Stimulated activated CD8-positive, alpha-beta memory T cell treated with anti-CD3 and anti-CD28 coated beads, Interleukin-12 subunit alpha, Interleukin-12 subunit beta, amount 100 ng/mL, for 4 hours (primary cell): ENCODE data around the gene ZNF341.
"Not testable (repeated sequence)": the region's sequence is repeated elsewhere in the genome, so short reads cannot be mapped to it uniquely, and the experiment has no call there.

Experiments used
- DNase-seq: peaks from one replicate; pipeline ENCODE4 v3.0.0-alpha.2; 2020; ENCODE audit warnings: low read depth

ZNF341 gene

DNA sequence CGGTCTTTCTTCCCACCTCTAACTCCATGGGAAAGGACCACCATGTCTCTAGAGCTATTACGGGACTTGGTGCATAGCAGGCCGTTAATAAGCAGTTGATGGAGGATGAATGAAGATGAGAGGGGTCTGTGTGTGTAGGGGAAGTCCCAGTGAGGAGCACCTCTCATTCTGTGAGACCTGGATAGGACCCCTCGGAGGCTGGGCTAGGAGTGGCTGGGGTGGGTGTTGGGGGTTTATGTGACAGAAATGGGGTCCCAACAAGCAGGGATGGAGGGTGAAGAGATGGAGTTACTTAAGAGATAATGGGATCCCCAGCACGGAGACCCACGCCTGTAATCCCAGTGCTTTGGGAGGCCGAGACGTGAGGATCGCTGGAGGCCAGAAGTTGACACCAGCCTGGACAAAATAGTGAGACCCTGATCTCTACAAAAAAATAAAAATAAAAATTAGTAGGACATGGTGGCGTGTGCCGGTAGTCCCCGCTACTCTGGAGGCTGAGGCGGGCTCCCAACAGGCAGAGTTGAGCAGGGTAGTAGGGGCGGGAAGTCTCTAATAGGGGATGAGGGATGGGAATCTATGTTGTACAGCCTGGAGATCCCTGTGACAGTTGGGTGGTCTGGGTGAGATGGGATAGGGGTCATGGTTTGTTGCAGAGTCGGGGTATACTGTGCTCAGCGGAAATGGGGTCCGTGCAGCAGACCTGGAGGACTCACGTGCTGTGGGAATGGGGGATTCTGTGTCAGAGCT is 677 bp upstream of the ZNF341 start:
- no peak for DNase-seq

DNA sequence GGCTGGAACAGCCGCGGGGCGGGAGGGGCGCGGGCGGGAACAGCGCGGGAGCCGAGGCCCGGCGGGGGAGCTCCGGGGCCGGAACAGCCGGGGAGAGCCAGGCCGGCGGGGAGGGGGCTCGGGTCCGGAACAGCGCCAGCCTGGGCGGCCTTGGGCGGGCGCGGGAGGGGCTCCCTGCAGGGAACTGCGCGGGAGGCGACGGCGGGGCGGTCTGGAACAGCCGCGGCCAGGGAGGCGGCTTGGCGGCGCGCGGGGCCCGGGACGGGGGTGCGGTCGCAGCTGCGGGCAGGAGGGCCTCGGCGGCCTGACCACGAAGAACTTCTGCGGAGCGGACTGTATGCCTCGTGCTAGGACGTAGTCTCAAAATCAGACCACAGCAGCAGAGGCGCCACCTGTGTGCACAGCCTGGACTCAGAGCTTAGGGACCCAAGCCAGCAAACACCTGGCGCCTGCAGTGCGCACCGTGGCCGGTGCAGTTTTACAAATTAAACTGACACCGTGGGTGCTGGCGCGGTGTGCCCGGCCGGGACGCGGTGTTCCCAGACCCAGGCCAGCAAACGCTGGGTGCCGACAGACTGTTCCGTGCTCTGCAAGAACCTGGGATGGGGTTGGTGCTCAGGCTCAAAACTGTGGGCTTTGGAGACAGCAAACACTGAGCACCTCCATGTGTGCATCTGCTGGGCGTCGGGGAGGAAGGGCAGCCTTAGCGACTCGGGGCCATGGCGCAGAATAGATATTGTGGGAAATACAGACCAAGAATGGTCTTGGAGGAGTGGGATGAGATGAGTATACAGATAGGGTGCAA is 572 bp downstream of the ZNF341 start:
- no peak for DNase-seq

DNA sequence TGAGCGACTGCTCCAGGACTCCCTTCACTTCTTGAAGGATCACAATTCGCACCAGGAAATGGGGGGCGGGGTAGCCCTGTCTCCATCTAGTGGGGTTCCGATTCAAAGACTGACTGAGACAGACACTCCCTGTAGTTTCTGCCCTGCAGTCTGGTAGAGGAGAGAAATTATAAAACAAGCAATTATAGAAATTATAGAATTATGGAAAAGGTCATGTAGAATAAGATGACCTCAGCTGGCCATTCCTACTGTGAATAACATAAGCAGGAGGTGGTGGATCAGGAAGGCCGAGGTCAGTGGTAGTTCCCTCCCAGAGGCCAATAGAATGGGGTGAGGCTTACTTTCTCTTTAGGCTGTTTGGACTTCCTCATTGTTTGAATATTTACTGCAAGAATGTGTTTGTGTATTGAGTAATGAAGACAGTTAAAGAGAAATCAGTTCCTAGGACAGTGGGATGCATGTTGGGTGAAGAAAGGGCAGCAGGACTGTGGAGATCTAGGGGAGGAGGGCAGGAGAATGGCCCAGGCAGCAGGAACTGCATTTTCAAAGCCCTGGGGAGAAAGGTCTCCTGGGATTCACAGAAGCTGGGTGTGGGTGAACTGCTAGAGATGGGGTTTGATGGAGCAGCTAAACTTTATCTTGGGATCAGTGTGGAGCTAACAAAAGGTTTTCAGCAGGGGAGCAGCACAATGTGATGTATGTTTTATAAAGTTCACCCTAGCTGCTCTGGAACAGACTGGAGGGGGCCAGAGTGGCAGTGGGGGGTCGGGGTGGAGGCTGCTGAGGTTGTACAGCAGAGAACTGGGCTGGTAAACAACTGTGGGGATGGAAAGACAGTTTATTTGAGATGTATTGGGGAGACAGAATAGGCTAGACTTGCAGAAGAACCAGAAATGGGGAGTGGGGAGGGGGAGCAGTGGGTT is 2.1 kb downstream of the ZNF341 start:
- no peak for DNase-seq

DNA sequence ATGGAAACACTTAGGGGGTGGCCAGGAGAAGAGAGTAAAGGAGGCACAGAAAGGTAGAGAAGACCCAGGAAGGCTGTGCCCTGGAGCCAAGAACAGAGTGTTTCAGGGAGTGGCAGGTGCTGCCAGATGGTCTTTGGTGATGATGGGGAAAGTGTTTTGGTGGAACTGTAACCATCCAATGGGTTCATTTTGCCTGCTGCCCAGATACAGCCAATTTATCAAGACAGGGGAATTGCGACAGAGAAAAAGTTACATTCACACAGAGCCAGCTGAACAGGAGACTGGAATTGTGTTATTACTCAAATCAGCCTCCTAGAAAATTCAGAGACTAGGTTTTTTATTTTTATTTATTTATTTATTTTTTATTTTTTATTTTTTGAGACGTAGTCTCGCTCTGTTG is 5.2 kb downstream of the ZNF341 start:
- no peak for DNase-seq

DNA sequence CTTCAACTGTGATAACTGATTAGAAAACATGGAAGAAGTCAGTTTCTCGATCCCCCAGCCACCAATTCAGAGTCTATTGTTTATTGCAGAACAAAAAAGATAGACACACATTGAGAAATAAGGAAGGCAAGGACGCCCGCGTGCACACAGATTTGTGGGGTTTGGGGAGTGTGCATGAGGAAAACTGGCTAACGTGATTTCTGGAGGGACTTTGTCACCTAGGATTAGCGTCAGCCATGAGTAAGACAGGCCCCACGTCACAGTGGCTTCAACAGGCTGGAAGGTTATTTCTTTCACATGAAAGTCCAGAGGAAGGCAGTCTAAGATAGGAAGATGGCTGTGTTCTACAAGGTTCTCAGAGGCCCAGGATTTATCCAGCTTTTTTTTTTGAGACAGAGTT is 7.7 kb downstream of the ZNF341 start:
- DNase-seq = no peak

DNA sequence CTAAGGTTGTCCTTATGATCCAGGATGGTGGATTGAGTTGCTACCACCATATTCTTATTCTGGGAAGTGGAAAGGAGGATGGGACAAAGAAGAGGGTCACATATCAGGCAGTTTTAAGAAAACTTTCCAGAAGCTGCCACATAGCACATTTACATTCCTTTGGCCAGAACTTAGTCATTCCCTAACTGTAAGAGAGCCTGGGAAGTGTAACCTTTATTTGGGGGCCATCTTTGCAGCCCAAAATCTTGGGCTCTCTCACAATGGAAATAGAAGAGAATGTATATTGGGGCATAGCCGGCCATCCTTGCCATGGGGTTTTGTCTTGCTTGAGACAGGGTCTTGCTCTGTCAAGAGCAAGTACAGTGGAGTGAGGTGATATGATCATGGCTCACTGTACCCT is 8.4 kb downstream of the ZNF341 start:
- no peak for DNase-seq

DNA sequence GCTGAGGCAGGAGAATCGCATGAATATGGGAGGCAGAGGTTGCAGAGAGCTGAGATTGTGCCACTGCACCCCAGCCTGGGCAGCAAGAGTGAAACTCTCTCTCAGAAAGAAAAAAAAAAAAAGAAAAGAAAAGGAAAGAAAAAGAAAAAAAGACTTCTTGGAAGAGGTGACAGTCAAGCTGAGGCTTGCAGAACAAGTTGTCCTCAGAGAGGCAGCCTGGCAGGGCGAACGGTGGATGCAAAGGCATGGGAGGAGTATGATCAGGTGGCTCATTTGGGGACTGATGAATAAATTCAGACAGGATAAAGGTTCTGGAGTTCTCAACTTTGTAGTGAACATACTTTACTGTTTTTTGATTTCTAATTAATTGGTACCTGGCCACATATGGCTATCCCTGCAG is 12.4 kb downstream of the ZNF341 start:
- DNase-seq = no peak

DNA sequence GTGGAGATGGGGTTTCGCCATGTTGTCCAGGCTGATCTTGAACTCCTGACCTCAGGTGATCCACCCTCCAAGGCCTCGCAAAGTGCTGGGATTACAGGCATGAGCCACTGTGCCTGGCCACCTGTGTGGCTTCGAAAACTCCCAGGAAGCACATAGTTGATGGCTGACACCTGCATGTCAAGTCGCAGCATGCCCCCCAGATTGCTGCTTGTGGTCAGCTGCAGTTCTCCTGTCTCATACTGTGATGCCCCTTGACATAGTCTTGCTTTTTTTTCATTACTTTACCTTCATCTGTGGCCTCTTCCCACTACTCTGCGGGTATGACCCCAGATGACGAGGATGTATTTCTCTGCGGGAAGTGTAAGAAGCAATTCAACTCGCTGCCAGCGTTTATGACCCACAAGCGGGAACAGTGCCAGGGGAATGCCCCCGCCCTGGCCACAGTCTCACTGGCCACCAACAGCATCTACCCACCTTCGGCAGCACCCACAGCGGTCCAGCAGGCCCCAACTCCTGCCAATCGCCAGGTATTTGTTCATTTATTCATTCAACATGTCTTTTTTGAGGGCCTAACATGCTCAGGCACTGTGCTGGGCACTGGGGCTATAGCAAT is 13.1 kb downstream of the ZNF341 start:
- DNase-seq = no peak

DNA sequence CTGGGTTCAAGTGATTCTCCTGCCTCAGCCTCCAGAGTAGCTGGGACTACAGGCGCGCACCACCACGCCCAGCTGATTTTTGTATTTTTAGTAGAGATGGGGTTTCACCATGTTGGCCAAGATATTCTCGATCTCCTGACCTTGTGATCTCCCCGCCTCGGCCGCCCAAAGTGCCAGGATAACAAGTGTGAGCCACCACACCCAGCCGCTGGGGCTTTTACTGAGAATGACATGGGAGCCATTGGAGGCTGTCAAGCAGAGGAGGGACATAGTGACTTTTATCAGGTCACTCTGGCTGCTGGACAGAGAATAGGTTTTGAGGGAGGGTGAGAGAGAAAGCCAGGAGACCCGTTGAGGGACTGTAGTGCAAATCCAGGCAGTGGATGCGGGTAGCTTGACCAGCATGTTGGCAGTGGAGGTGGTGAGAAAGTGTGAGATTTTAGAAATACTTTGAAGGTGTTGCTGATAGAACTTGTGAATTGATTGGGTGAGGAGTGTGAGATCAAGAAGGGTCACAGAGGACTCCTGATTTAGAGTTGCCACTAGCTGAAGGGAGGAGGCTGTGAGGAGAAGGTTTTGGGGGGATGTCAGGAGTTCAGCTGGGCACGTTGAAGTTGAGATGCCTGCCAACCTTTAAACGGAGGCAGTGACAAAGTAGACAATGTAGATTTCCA is 14.7 kb downstream of the ZNF341 start:
- DNase-seq = no peak

DNA sequence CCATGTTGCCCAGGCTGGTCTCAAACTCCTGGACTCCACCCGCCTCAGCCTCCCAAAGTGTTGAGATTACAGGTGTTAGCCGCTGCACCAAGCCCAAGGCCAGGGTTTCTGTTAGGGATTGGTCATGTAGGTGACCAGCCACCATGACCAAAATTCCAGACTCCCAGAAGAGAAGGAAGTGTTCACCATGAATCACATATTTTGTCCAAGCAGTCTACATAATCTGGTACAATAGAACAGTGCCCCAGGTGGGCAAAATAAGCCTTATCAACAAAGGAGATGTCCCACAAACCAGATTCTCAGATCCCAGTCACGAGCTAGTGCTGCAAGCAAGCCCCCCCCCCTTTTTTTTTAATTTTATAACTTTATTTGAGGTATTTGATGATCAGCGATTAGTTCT is 20.0 kb downstream of the ZNF341 start:
- no peak for DNase-seq

DNA sequence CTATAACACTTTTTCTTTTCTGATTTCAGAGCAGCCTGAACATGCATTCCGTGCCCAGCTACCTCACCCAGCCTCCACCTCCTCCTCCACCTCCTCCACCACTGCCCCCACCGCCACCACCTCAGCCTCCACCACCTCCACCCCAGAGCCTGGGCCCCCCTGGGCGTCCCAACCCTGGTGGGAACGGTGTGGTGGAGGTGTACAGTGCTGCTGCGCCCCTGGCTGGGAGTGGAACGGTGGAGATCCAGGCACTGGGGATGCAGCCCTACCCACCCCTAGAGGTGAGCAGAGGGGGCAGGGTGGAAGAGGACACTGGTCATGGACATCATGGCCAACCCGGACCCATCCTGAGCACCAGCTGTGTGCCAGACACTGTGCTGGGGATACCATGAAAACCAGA is 21.3 kb downstream of the ZNF341 start:
- DNase-seq = no peak

DNA sequence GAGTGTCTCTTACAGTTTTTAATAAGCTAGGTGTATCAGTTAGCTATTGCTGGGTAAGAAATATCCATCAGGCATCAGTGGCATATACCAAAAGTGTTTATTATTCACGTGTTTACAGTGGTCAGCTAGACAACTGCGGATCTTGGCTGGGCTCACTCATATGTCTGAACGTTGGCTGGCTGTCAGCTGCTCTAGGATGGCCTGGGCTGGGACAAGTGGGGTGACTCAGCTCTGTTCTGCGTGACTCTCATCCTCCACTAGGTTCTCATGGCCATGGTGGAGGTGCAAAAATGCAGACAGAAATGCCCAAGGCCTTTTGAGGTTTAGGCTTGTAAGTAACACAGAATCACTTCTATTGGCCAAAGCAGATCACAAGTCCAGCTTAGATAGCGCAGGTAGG is 22.0 kb downstream of the ZNF341 start:
- no peak for DNase-seq

DNA sequence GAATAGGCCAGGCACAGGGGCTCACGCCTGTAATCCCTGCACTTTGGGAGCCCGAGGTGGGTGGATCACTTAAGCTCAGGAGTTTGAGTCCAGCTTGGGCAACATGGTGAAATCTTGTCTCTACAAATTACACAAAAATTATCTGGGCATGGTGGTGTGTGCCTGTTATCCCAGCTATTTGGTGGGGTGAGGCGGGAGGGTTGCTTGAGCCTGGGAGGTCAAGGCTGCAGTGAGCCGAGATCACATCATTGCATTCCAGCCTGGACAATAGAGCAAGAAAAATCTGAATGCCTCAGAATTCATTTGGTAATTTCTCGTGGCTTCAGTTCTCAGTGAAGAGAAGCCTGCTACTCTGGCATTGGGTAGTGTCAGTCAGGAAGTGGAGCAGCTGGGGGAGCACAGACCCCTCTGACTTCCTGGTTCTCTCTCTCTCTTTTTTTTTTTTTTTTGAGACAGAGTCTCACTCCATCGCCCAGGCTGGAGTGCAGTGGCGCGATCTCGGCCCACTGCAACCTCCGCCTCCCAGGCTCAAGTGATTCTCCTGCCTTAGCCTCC is 24.2 kb downstream of the ZNF341 start:
- not testable (repeated sequence) for DNase-seq

DNA sequence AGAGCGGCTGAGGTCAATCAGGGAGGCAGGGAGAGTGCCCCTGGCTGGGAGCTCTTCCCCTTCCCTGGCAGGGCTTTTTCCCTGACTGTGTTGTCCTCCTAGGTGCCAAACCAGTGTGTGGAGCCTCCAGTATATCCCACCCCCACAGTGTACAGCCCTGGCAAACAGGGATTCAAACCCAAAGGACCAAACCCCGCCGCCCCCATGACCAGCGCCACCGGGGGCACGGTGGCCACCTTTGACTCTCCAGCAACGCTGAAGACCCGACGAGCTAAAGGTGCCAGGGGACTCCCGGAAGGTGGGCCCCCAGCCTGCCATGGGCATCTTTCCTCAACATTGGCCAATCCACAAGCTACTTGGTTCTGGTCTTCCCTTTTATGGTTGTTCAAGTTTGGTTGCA is 25.2 kb downstream of the ZNF341 start:
- no peak for DNase-seq

DNA sequence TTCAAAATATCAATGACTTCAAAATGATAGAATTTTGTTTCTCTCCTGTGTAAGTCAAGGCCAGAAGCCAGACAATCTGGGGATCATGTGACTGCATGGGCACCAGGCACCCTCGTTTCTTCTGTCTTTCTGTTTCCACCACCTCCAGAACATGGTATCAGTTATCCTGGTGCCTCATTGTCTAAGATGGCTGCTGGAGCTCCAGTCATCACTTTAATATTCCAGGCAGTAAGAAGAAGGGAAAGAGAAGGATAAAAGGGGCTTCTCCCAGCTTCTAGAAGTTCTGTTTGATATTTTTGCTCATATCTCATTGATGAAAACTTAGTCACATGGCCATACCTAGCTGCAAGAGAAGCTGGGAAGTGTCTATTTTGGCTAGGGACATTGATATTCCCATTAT is 25.7 kb downstream of the ZNF341 start:
- DNase-seq = no peak

DNA sequence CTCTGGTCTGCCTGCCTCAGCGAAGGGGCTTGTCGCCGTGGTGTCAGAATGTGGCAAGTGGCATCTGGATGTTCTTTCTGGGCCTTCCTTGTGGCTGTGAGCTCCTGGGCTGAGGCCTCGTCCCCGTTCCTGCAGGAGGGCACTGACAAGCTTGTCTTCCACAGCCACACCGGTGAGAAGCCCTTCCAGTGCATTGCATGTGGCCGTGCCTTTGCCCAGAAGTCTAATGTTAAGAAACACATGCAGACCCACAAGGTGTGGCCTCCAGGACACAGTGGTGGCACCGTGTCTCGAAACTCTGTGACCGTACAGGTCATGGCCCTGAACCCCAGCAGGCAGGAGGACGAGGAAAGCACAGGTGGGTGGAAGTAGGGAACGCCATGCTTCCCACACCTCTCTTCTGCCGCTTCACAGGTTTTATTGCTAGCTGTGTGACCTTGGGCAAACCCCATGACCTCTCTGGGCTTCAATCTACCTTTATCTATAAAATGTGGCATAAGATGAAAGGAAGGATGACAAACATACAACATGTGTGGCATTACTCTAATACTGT is 30.0 kb downstream of the ZNF341 start:
- no peak for DNase-seq

DNA sequence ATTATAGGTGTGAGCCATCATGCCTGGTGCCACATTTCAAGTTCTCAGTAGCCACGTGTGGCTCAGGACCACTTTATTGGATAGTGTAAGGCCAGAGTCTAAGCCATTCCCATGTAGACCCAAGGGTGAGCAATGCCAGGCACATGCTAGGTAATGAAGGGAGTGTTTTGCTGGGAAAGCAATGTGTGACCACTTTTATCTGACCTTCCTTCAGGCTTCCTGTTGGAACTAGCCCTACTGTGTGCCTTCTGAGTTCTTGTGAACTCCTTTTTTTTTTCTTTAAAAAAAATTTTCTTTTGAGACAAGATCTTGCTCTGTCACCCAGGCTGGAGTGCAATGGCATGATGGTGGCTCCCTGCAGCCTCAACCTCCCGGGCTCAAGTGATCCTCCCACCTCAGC is 33.3 kb downstream of the ZNF341 start:
- no peak for DNase-seq

DNA sequence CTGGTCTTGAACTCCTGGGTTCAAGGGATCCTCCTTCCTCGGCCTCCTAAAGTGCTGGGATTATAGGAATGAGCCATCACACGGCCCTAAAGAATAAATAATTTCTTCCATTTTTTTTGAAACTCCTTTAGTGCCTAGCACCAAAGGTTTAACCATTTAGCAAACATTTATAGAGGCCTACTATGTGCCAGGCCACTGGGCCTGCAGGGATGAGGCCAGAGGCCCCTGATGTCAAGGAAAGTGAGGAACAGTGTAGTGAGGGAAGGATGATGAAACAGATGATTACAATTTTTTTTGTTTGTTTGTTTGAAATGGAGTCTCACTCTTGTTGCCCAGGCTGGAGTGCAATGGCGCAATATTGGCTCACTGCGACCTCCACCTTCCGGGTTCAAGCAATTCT is 33.8 kb downstream of the ZNF341 start:
- no peak for DNase-seq

DNA sequence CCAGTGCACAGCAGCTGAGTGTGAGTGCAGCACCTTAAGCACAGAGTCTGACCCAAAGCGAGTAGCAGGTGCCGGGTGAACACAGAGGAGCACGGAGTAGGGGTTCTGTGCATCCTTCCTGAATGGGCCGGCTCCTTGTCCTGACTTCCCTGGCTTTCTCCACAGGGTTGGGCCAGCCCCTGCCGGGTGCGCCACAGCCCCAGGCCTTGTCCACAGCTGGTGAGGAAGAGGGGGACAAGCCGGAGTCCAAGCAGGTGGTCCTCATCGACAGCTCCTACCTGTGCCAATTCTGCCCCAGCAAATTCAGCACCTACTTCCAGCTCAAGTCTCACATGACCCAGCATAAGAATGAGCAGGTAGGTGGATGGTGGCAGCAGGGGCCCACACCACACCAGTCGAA is 34.9 kb downstream of the ZNF341 start:
- no peak for DNase-seq

DNA sequence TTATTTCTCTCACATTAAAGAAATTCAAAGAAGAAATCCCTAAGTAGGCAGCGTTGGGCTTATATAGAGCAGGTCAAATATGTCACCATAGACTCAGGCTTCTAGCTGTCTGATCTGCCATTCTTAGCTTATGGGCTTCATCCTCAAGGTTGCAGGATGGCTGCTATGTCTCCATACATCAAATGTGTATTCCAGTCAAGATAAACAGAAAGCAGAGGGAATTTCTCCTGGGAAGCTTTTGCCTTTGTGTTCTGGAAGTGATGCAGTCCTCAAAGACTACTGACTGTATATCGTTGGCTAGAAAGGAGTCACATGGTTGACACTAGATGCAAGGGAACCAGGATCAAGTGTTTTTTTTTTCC is 36.0 kb downstream of the ZNF341 start:
- no peak for DNase-seq

DNA sequence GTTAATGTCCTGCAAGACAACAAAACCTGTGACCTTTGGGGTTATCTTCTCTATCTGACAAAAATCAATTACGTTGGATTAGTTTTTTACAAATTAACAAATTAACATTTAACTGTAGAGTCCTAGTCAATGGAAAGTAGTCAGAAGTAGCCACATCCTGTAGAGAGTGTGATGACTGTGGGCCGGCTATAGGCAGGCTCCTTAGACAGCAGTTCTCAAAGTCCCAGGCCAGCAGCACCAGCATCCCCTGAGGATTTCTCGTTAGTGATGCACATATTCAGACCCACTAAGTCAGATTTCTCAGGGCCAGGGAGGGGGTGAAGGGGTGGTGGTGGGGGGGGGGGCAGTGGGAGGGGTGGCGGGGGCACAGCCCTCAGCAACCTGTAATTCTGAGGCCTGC is 37.2 kb downstream of the ZNF341 start:
- DNase-seq = no peak
